Measurements from ENCODE around the gene FAM8A1. TPM values are rescaled to one million over a fixed set of nuclear protein-coding genes. Genes with fewer than 3 reads are reported as not detected.
A peak's percentile ranks its signal among the peaks of the same experiment; 100 is the strongest.
"Not testable (repeated sequence)": the region's sequence is repeated elsewhere in the genome, so short reads cannot be mapped to it uniquely, and the experiment has no call there.

FAM8A1 gene
- total and polyA plus RNA-seq, 9 of the 15 experiments (the other 6 are each of a cell fraction or from before 2014, with no cell fraction given) = 4.9 to 23.6 (median 14.2) TPM

DNA sequence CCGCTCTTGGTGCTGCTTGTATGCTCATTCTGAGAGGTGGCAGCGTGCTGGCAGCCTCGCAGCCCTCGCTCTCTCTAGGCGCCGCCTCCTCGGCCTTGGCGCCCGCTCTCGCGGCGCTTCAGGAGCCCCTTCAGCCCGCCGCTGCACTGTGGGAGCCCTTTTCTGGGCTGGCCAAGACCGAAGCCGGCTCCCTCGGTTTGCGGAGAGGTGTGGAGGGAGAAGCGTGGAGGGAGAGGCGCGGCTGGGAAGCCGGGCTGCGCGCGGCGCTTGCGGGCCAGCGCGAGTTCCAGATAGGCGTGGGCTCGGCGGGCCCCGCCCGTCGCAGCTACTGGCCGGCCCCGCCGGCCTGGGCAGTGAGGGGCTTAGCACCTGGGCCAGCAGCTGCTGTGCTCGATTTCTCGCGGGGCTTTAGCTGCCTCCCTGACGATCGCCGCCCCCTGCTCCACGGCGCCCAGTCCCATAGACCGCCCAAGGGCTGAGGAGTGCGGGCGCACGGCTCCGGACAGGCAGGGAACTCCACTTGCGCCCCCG lies 19.5 kb upstream of the FAM8A1 start (continued):
- TF ChIP-seq NKRF (IDR thresholded peaks at IDR 0.05; ENCODE audit: borderline replicate concordance) = no peak

DNA sequence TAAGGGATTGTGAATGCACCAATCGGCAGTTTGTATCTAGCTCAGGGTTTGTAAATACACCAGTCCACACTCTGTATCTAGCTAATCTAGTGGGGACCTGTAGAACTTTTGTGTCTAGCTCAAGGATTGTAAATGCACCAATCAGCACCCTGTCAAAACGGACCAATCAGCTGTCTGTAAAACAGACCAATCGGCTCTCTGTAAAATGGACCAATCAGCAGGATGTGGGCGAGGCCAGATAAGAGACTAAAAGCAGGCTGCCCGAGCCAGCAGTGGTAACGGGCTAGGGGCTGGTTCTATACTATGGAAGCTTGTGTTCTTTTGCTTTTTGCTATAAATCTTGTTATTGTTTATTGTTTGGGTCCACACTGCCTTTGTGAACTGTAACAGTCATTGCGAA lies 18.8 kb upstream of the FAM8A1 start:
- H3K9ac ChIP-seq (ENCODE audit: insufficient read depth in 1 of 2, low read depth in 2 of 2, low read length in 2 of 2); in situ Hi-C loops (cut with MboI); H3K36me3 ChIP-seq (ENCODE audit: control insufficient read depth, insufficient read depth, low read length); DNase-seq (ENCODE audit: extremely low read depth in 1 of 4, low spot score in 3 of 4); H3K27ac ChIP-seq (ENCODE audit: extremely low read depth, low read depth, low read length); H3K27me3 ChIP-seq (ENCODE audit: control insufficient read depth in 2 of 2, insufficient read depth in 2 of 2, low read length in 2 of 2); H3K4me3 ChIP-seq; H3K4me1 ChIP-seq (replicated peaks in 1 of 2; ENCODE audit: control insufficient read depth in 2 of 2, insufficient read depth in 2 of 2, low read length in 2 of 2); H4K20me1 ChIP-seq (replicated peaks; ENCODE audit: control insufficient read depth, insufficient read depth, low read length); BruUV-seq (replicated peaks); H3K79me2 ChIP-seq (ENCODE audit: control insufficient read depth, insufficient read depth, low read length); H3K9me3 ChIP-seq (replicated peaks; ENCODE audit: control insufficient read depth, insufficient read depth, low read depth, low read length); ATAC-seq; FAIRE-seq; H3K9me1 ChIP-seq (ENCODE audit: control insufficient read depth, insufficient read depth, low read length); H3K4me2 ChIP-seq (ENCODE audit: insufficient read depth, low read length): not testable (repeated sequence)
- 12% methylated on average over 7 of the region's 7 CpGs for WGBS (ENCODE audit: insufficient coverage, low coverage, missing lambda C conversion rate)
- CTCF ChIA-PET (ENCODE audit: low intra/inter-chr PET ratio) = interaction anchor here (5.2 kb wide), 1 partner anchor 425 kb away, joined by 63 read pairs; no protein-coding TSS in a partner anchor
- peak overlapping the region; percentile 64; the same call in 1 of the 2 replicates for H2AFZ ChIP-seq (ENCODE audit: low read depth, low read length)
- 0 out of 2 replicates have a peak, but pooled peaks have one; percentile 17 for TF ChIP-seq CHAMP1 (IDR thresholded peaks at IDR 0.05)
- peak; percentile 6 for TF ChIP-seq RBM25 (IDR thresholded peaks at IDR 0.05; ENCODE audit: low read depth, low read length, severe bottlenecking)
- peak; percentile 67 for TF ChIP-seq NFYB (IDR thresholded peaks at IDR 0.05; ENCODE audit: extremely low read depth, insufficient read length)
- POLR2A ChIA-PET = interaction anchor here (0.6 kb wide), 1 partner anchor 745 kb away, joined by 3 read pairs; no protein-coding TSS in a partner anchor
- intact Hi-C loops (cut with micrococcal nuclease) = loop anchor here (5.0 to 10.0 kb wide), 3 partner anchors 221 to 921 kb away; no protein-coding TSS in a partner anchor

Data from K562 (cell line).